Mesendoderm (in vitro differentiated cells): ENCODE data around the gene IGF1R.

ENCODE experiments used
- DNase-seq: peaks from one replicate; pipeline ENCODE4 v3.0.0; 2013
- H2AK5ac ChIP-seq: 2 replicates; pipeline ENCODE4 v1.6.1; 2013; ENCODE audit warnings: low read length, inconsistent platforms
- H2BK120ac ChIP-seq: 2 replicates; pipeline ENCODE4 v1.6.1; 2013; ENCODE audit warnings: low read depth, mild to moderate bottlenecking, low read length, moderate library complexity, mixed read lengths
- H2BK15ac ChIP-seq: replicated peaks from 2 replicates; pipeline ENCODE4 v1.6.1; 2013; ENCODE audit warnings: low read depth, mild to moderate bottlenecking, moderate library complexity
- H2BK5ac ChIP-seq: 2 replicates; pipeline ENCODE4 v1.6.1; 2013; ENCODE audit warnings: low read length, inconsistent platforms
- H3K18ac ChIP-seq: 2 replicates; pipeline ENCODE4 v1.6.1; 2013; ENCODE audit warnings: mild to moderate bottlenecking, low read length, mixed read lengths
- H3K23ac ChIP-seq: one replicate; pipeline ENCODE4 v1.6.1; 2013; ENCODE audit warnings: low read length
- H3K27ac ChIP-seq: 2 replicates; pipeline ENCODE4 v1.5.1; 2013; ENCODE audit warnings: low read depth, mild to moderate bottlenecking, inconsistent platforms, low read length, moderate library complexity
- H3K27me3 ChIP-seq: 2 replicates; pipeline ENCODE4 v1.6.1; 2013; ENCODE audit warnings: low read length, control low read depth, mild to moderate bottlenecking, inconsistent platforms; ENCODE audit not compliant: insufficient read depth, poor library complexity
- H3K36me3 ChIP-seq: 2 replicates; pipeline ENCODE4 v1.6.1; 2013; ENCODE audit warnings: low read length, inconsistent platforms; ENCODE audit not compliant: control insufficient read depth, insufficient read depth
- H3K4ac ChIP-seq: one replicate; pipeline ENCODE4 v1.6.1; 2013; ENCODE audit warnings: low read depth, mild to moderate bottlenecking, low read length, moderate library complexity
- H3K4me1 ChIP-seq: 2 replicates; pipeline ENCODE4 v1.6.1; 2013; ENCODE audit warnings: low read depth, low read length, inconsistent platforms; ENCODE audit not compliant: control insufficient read depth
- H3K4me2 ChIP-seq: 2 replicates; pipeline ENCODE4 v1.6.1; 2013; ENCODE audit warnings: low read length
- H3K4me3 ChIP-seq: 2 replicates; pipeline ENCODE4 v1.5.1; 2013; ENCODE audit warnings: mild to moderate bottlenecking, low read length
- H3K56ac ChIP-seq: one replicate; pipeline ENCODE4 v1.6.1; 2013; ENCODE audit warnings: low read length
- H3K79me1 ChIP-seq: 2 replicates; pipeline ENCODE4 v1.6.1; 2013; ENCODE audit warnings: low read length, inconsistent platforms
- H3K79me2 ChIP-seq: 2 replicates; pipeline ENCODE4 v1.6.1; 2013; ENCODE audit warnings: mild to moderate bottlenecking, low read length; ENCODE audit not compliant: control insufficient read depth, insufficient read depth
- H3K9ac ChIP-seq: 2 replicates; pipeline ENCODE4 v1.6.1; 2013; ENCODE audit warnings: low read length, inconsistent platforms
- H4K5ac ChIP-seq: one replicate; pipeline ENCODE4 v1.6.1; 2013; ENCODE audit warnings: low read length
- H4K8ac ChIP-seq: one replicate; pipeline ENCODE4 v1.6.1; 2013; ENCODE audit warnings: low read depth, mild to moderate bottlenecking, control low read depth, low read length, moderate library complexity
- WGBS: extraction: QIAGEN DNeasy Blood & Tissue Kit; methylation state at CpG from one replicate; pipeline ENCODE4 v1.1.7; 2013; ENCODE audit warnings: low lambda C conversion rate, missing lambda C conversion rate; ENCODE audit not compliant: insufficient coverage; ENCODE audit errors: extremely low coverage; 5-methylcytosine and 5-hydroxymethylcytosine counted together

IGF1R gene

GRCh38 chr15:98729446-98730042, 81.2 kb downstream of the IGF1R start:
- Histone ChIP-seq H3K4me2 (no peak overlapping the region), H3K4ac (no peak overlapping the region), H3K4me3 (no peak overlapping the region), H4K5ac (no peak overlapping the region), H3K4me1 (peaks cover 27% of the 10 kb centered on the region), H3K9ac (no peak overlapping the region), H3K79me2 (peaks cover 81% of the 10 kb centered on the region), H3K27me3 (no peaks in the 10 kb centered on the region), H4K8ac (no peak overlapping the region), H2BK5ac (no peak overlapping the region), H2BK120ac (no peak overlapping the region), H2AK5ac (no peak overlapping the region), H3K56ac (no peak overlapping the region), H3K36me3 (no peaks in the 10 kb centered on the region), H3K27ac (no peak overlapping the region), H2BK15ac (no peak overlapping the region), H3K23ac (no peak overlapping the region), H3K79me1 (peaks cover 45% of the 10 kb centered on the region), H3K18ac (peak overlapping the region; percentile 43)
- no peak for DNase-seq
- WGBS = no CpG with 5 or more reads among the region's 3 CpGs

- Histone ChIP-seq H3K4me3 (no peak overlapping the region), H4K8ac (no peak overlapping the region), H2BK15ac (no peak overlapping the region), H3K79me2 (peaks cover 82% of the 10 kb centered on the region), H3K4me2 (no peak overlapping the region), H3K4me1 (peaks cover 27% of the 10 kb centered on the region), H2BK120ac (no peak overlapping the region), H3K23ac (no peak overlapping the region), H3K56ac (no peak overlapping the region), H3K79me1 (peaks cover 45% of the 10 kb centered on the region), H3K27ac (no peak overlapping the region), H3K36me3 (no peaks in the 10 kb centered on the region), H2BK5ac (no peak overlapping the region), H3K27me3 (no peaks in the 10 kb centered on the region), H3K9ac (no peak overlapping the region), H3K4ac (no peak overlapping the region), H4K5ac (no peak overlapping the region), H3K18ac (no peak overlapping the region), H2AK5ac (no peak overlapping the region)
- no peak for DNase-seq
- WGBS = no CpG with 5 or more reads among the region's 13 CpGs
Observed at GRCh38 chr15:98730860-98731711, 82.7 kb downstream of the IGF1R start.

- no CpG with 5 or more reads among the region's 9 CpGs for WGBS
- H3K27me3 ChIP-seq = no peaks in the 10 kb centered on the region
- no peak overlapping the region for H2BK15ac ChIP-seq
- H3K4ac ChIP-seq = no peak overlapping the region
- H3K23ac ChIP-seq = no peak overlapping the region
- no peak overlapping the region for H4K5ac ChIP-seq
- no peak overlapping the region for H3K18ac ChIP-seq
- H3K4me2 ChIP-seq = no peak overlapping the region
- H3K79me1 ChIP-seq = peaks cover 45% of the 10 kb centered on the region
- H3K79me2 ChIP-seq = peaks cover 88% of the 10 kb centered on the region
- H2AK5ac ChIP-seq = no peak overlapping the region
- peak overlapping the region; percentile 30 for H3K56ac ChIP-seq
- no peak overlapping the region for H3K9ac ChIP-seq
- no peak for DNase-seq
- H3K4me3 ChIP-seq = no peak overlapping the region
- peaks cover 30% of the 10 kb centered on the region for H3K4me1 ChIP-seq
- no peak overlapping the region for H2BK120ac ChIP-seq
- H3K27ac ChIP-seq = no peak overlapping the region
- H4K8ac ChIP-seq = no peak overlapping the region
- no peaks in the 10 kb centered on the region for H3K36me3 ChIP-seq
- H2BK5ac ChIP-seq = no peak overlapping the region
Observed at GRCh38 chr15:98731712-98732450, 83.5 kb downstream of the IGF1R start.

- H3K27me3 ChIP-seq = no peaks in the 10 kb centered on the region
- peak overlapping the region; percentile 6 for H3K18ac ChIP-seq
- no peak overlapping the region for H3K4ac ChIP-seq
- WGBS = no CpG with 5 or more reads among the region's 5 CpGs
- H3K4me3 ChIP-seq = no peak overlapping the region
- H3K27ac ChIP-seq = no peak overlapping the region
- peaks cover 29% of the 10 kb centered on the region for H3K4me1 ChIP-seq
- no peak overlapping the region for H2BK120ac ChIP-seq
- DNase-seq = no peak
- no peak overlapping the region for H3K56ac ChIP-seq
- H3K79me2 ChIP-seq = peaks cover 92% of the 10 kb centered on the region
- no peaks in the 10 kb centered on the region for H3K36me3 ChIP-seq
- no peak overlapping the region for H2BK5ac ChIP-seq
- no peak overlapping the region for H2BK15ac ChIP-seq
- no peak overlapping the region for H3K23ac ChIP-seq
- H3K4me2 ChIP-seq = no peak overlapping the region
- H4K8ac ChIP-seq = no peak overlapping the region
- peaks cover 46% of the 10 kb centered on the region for H3K79me1 ChIP-seq
- H3K9ac ChIP-seq = no peak overlapping the region
- no peak overlapping the region for H2AK5ac ChIP-seq
- H4K5ac ChIP-seq = no peak overlapping the region
Observed at GRCh38 chr15:98733098-98733497, 84.8 kb downstream of the IGF1R start.

GRCh38 chr15:98734466-98735199, 86.3 kb downstream of the IGF1R start:
- Histone ChIP-seq H3K18ac (no peak overlapping the region), H3K79me2 (peaks cover 93% of the 10 kb centered on the region), H3K27me3 (no peaks in the 10 kb centered on the region), H3K4me3 (no peak overlapping the region), H3K4me2 (no peak overlapping the region), H2BK15ac (no peak overlapping the region), H4K8ac (no peak overlapping the region), H3K56ac (peak overlapping the region; percentile 9), H2BK120ac (no peak overlapping the region), H3K9ac (no peak overlapping the region), H4K5ac (no peak overlapping the region), H2BK5ac (no peak overlapping the region), H3K27ac (no peak overlapping the region), H2AK5ac (no peak overlapping the region), H3K23ac (peak overlapping the region; percentile 57), H3K36me3 (no peaks in the 10 kb centered on the region), H3K79me1 (peaks cover 45% of the 10 kb centered on the region), H3K4ac (no peak overlapping the region), H3K4me1 (peaks cover 25% of the 10 kb centered on the region)
- peak; percentile 56 for DNase-seq
- no CpG with 5 or more reads among the region's 8 CpGs for WGBS
